HL-60/S4 treated with phorbol 12-myristate 13-acetate at 8.2 ng/mL for 4 days and 3 days (cell line): ENCODE measurements around the gene KIF5B.
"Not testable (repeated sequence)": the region's sequence is repeated elsewhere in the genome, so short reads cannot be mapped to it uniquely, and the experiment has no call there.

Experiments
- in situ Hi-C: fragments of 300-500 bp; cut with MboI; formaldehyde crosslinking; loops from 2 replicates; pipeline ENCODE4 v1.15.0; 2022; ENCODE audit warnings: low sequenced_read_pairs

KIF5B gene

GRCh38 chr10:32060347-32060746 is 4.1 kb upstream of the KIF5B start:
- in situ Hi-C loops = no loop called here

GRCh38 chr10:32059472-32059871 is 3.2 kb upstream of the KIF5B start:
- in situ Hi-C loops = no loop called here

GRCh38 chr10:32057036-32057372 is 779 bp upstream of the KIF5B start:
- in situ Hi-C loops = no loop called here

GRCh38 chr10:32055478-32056135 is 618 bp downstream of the KIF5B start:
- in situ Hi-C loops = no loop called here

- in situ Hi-C loops = no loop called here
Measured at GRCh38 chr10:32054094-32054493, 2.1 kb downstream of the KIF5B start.

- in situ Hi-C loops = not testable (repeated sequence)
Measured at GRCh38 chr10:32053392-32053791, 2.8 kb downstream of the KIF5B start.

- in situ Hi-C loops = no loop called here
Measured at GRCh38 chr10:32051926-32052325, 4.3 kb downstream of the KIF5B start.

GRCh38 chr10:32050177-32050576 is 6.0 kb downstream of the KIF5B start:
- in situ Hi-C loops = no loop called here

- in situ Hi-C loops = no loop called here
Measured at GRCh38 chr10:32049113-32049512, 7.1 kb downstream of the KIF5B start.

GRCh38 chr10:32048282-32048681 is 7.9 kb downstream of the KIF5B start:
- in situ Hi-C loops = no loop called here

GRCh38 chr10:32047881-32048280 is 8.3 kb downstream of the KIF5B start:
- in situ Hi-C loops = no loop called here

GRCh38 chr10:32046151-32046550 is 10.1 kb downstream of the KIF5B start:
- in situ Hi-C loops = no loop called here

GRCh38 chr10:32042730-32043129 is 13.5 kb downstream of the KIF5B start:
- in situ Hi-C loops = not testable (repeated sequence)

GRCh38 chr10:32041290-32042028 is 14.8 kb downstream of the KIF5B start:
- in situ Hi-C loops = no loop called here

GRCh38 chr10:32039734-32040133 is 16.5 kb downstream of the KIF5B start:
- in situ Hi-C loops = no loop called here

GRCh38 chr10:32038777-32039176 is 17.4 kb downstream of the KIF5B start:
- in situ Hi-C loops = no loop called here

- in situ Hi-C loops = no loop called here
Measured at GRCh38 chr10:32036922-32037321, 19.3 kb downstream of the KIF5B start.

- in situ Hi-C loops = no loop called here
Measured at GRCh38 chr10:32035038-32035437, 21.2 kb downstream of the KIF5B start.

- in situ Hi-C loops = no loop called here
Measured at GRCh38 chr10:32033171-32033570, 23.1 kb downstream of the KIF5B start.

GRCh38 chr10:32031920-32032319 is 24.3 kb downstream of the KIF5B start:
- in situ Hi-C loops = no loop called here

GRCh38 chr10:32031424-32031823 is 24.8 kb downstream of the KIF5B start:
- in situ Hi-C loops = no loop called here

- in situ Hi-C loops = no loop called here
Measured at GRCh38 chr10:32028710-32029109, 27.5 kb downstream of the KIF5B start.

GRCh38 chr10:32023264-32023663 is 33.0 kb downstream of the KIF5B start:
- in situ Hi-C loops = no loop called here
